WERI-Rb-1 (cell line): Measurements from ENCODE around the gene KCNC1.

Experiments
- DNase-seq: peaks from one replicate; pipeline ENCODE4 v3.0.0-alpha.2; 2020
- H3K27ac ChIP-seq: fragments of 250-450 bp; sonication (Bioruptor Pico); 2 replicates; pipeline ENCODE4 v1.5.1; 2020; ENCODE audit warnings: mild to moderate bottlenecking, moderate library complexity
- H3K27me3 ChIP-seq: fragments of 250-450 bp; sonication (Bioruptor Pico); 2 replicates; pipeline ENCODE4 v1.5.1; 2021; ENCODE audit warnings: mild to moderate bottlenecking, low read depth, moderate library complexity; ENCODE audit not compliant: insufficient read depth, severe bottlenecking
- H3K36me3 ChIP-seq: fragments of 250-450 bp; sonication (Bioruptor Pico); 2 replicates; pipeline ENCODE4 v1.5.1; 2020; ENCODE audit warnings: mild to moderate bottlenecking, moderate library complexity
- H3K4me3 ChIP-seq: 2 replicates; pipeline ENCODE4 v1.5.1; 2011; ENCODE audit warnings: low read depth, mild to moderate bottlenecking, control low read depth, low read length
- H3K9me3 ChIP-seq: fragments of 250-450 bp; sonication (Bioruptor Pico); 2 replicates; pipeline ENCODE4 v1.5.1; 2021; ENCODE audit warnings: mild to moderate bottlenecking, moderate library complexity; ENCODE audit not compliant: severe bottlenecking
- CTCF ChIP-seq: IDR thresholded peaks from 2 replicates; pipeline ENCODE4 v1.5.1; 2011; ENCODE audit warnings: low read depth, mild to moderate bottlenecking, control low read depth, inconsistent platforms, low read length

The KCNC1 gene

GRCh38 chr11:17746096-17746495 is 11.5 kb downstream of the KCNC1 start:
- Histone ChIP-seq H3K4me3 (no peak overlapping the region), H3K27me3 (no peaks in the 10 kb centered on the region), H3K9me3 (no peaks in the 10 kb centered on the region), H3K36me3 (peaks cover 21% of the 10 kb centered on the region), H3K27ac (no peak overlapping the region)
- no peak for DNase-seq
- no peak for TF ChIP-seq CTCF

- H3K4me3 ChIP-seq = no peak overlapping the region
- no peaks in the 10 kb centered on the region for H3K9me3 ChIP-seq
- no peaks in the 10 kb centered on the region for H3K27me3 ChIP-seq
- DNase-seq = no peak
- H3K27ac ChIP-seq = no peak overlapping the region
- peaks cover 13% of the 10 kb centered on the region for H3K36me3 ChIP-seq
- no peak for TF ChIP-seq CTCF
Measured at GRCh38 chr11:17747131-17747955, 12.8 kb downstream of the KCNC1 start.

GRCh38 chr11:17748044-17748443 is 13.5 kb downstream of the KCNC1 start:
- Histone ChIP-seq H3K27ac (no peak overlapping the region), H3K4me3 (no peak overlapping the region), H3K27me3 (no peaks in the 10 kb centered on the region), H3K36me3 (peaks cover 13% of the 10 kb centered on the region), H3K9me3 (no peaks in the 10 kb centered on the region)
- TF ChIP-seq CTCF = no peak
- no peak for DNase-seq

- TF ChIP-seq CTCF = no peak
- no peaks in the 10 kb centered on the region for H3K9me3 ChIP-seq
- no peaks in the 10 kb centered on the region for H3K27me3 ChIP-seq
- DNase-seq = no peak
- no peak overlapping the region for H3K27ac ChIP-seq
- peaks cover 17% of the 10 kb centered on the region for H3K36me3 ChIP-seq
- H3K4me3 ChIP-seq = no peak overlapping the region
Measured at GRCh38 chr11:17748761-17749721, 14.5 kb downstream of the KCNC1 start.

GRCh38 chr11:17750013-17750800 is 15.6 kb downstream of the KCNC1 start:
- H3K27me3 ChIP-seq = no peaks in the 10 kb centered on the region
- H3K9me3 ChIP-seq = no peaks in the 10 kb centered on the region
- no peak for TF ChIP-seq CTCF
- no peak overlapping the region for H3K4me3 ChIP-seq
- H3K27ac ChIP-seq = no peak overlapping the region
- peaks cover 19% of the 10 kb centered on the region for H3K36me3 ChIP-seq
- no peak for DNase-seq
